Loucy (cell line): ENCODE data around the gene LRRC37A2.
"Not testable (repeated sequence)": the region's sequence is repeated elsewhere in the genome, so short reads cannot be mapped to it uniquely, and the experiment has no call there.

Experiments used
- EZH2phosphoT487 ChIP-seq: fragments of 200-600 bp; IDR thresholded peaks from 2 replicates; pipeline ENCODE4 v1.6.1; 2018; ENCODE audit warnings: antibody characterized with exemption, mild to moderate bottlenecking, moderate library complexity, borderline replicate concordance
- TF ChIP-seq, protein P1 (sequence below): fragments of 200-600 bp; sonication (generic); conservative IDR thresholded peaks from 2 replicates; pipeline ENCODE4 v1.5.1; 2014; ENCODE audit warnings: mild to moderate bottlenecking, antibody characterized with exemption, low read length

DNA sequence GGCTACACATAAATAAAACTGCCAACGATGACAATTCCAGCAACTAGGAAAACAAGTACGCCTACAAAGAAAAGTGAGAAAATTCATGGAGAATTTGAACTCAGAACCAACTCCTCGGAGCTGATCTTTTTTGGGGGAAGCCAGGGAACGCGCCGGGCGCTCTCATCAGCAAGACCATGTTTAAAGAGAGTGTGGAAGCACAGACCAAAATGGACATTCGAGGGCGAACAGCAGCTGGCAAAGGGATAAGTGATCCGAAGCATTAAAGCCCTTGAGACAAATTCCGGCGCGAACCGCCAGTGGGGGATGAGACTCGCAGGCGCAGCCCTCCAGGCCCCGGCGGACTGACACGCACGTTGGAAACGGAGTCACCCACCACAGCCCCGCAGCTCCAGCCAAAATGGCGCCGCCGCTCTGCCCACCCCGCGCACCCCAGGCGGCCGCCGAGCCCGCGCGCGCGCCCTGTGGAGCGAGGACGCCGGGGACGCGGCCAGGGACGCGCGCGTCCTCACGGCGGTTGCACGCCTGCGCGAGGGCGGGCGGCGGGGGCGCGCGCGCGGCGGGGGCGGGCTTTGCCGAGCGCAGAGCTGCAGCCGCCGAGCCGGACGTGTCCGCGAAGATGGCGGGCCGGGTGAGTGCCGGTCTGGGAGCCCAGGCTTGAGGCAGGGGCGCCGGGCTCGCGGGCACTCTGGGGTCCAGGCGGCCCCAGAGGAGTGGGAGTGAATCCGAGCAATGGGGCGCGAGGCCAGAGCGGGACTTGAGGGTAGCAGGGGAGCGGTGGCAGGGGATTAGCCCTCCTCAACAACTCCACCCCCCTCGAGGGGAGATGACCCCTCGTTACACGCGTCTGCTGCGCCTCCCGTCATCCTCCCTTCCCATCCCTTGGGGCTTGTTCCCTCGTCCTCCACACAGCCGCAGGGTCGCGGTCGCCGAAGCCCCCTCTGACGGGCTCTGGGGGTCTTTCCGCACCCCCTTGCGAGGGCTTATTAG lies 78.2 kb downstream of the LRRC37A2 start, which contains the start of gene NSF:
- TF ChIP-seq, protein P1, sequence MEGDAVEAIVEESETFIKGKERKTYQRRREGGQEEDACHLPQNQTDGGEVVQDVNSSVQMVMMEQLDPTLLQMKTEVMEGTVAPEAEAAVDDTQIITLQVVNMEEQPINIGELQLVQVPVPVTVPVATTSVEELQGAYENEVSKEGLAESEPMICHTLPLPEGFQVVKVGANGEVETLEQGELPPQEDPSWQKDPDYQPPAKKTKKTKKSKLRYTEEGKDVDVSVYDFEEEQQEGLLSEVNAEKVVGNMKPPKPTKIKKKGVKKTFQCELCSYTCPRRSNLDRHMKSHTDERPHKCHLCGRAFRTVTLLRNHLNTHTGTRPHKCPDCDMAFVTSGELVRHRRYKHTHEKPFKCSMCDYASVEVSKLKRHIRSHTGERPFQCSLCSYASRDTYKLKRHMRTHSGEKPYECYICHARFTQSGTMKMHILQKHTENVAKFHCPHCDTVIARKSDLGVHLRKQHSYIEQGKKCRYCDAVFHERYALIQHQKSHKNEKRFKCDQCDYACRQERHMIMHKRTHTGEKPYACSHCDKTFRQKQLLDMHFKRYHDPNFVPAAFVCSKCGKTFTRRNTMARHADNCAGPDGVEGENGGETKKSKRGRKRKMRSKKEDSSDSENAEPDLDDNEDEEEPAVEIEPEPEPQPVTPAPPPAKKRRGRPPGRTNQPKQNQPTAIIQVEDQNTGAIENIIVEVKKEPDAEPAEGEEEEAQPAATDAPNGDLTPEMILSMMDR = not testable (repeated sequence)
- not testable (repeated sequence) for TF ChIP-seq EZH2phosphoT487
